Prostate gland (tissue), 2 donors: ENCODE measurements around the gene AP4S1. TPM values are rescaled to one million over a fixed set of nuclear protein-coding genes. Genes with fewer than 3 reads are reported as not detected.

Source experiments
- DNase-seq: peaks from one replicate; pipeline ENCODE4 v3.0.0-alpha.2; 2019; ENCODE audit warnings: low spot score
- H3K27ac ChIP-seq, 2 donors: fragments of 200-600 bp; sonication (generic); 2 replicates each; pipeline ENCODE4 v1.5.1; 2017 to 2019
- H3K27me3 ChIP-seq: fragments of 200-600 bp; sonication (generic); replicated peaks from 2 replicates; pipeline ENCODE4 v1.5.1; 2019; ENCODE audit not compliant: insufficient read depth
- H3K36me3 ChIP-seq, 2 donors: fragments of 200-600 bp; sonication (generic); 1 replicate in 1 of 2; 2 replicates in 1 of 2; pipeline versions ENCODE4 v1.5.1 to v1.8.1; 2017 to 2019
- H3K4me1 ChIP-seq: fragments of 200-600 bp; sonication (generic); replicated peaks from 2 replicates; pipeline ENCODE4 v1.5.1; 2019
- H3K4me3 ChIP-seq, 2 donors: fragments of 200-600 bp; sonication (generic); 2 replicates each; pipeline ENCODE4 v1.5.1; 2017 to 2019
- H3K9me3 ChIP-seq: fragments of 200-600 bp; sonication (generic); 2 replicates; pipeline ENCODE4 v1.5.1; 2017
- POLR2A ChIP-seq: fragments of 450-650 bp; IDR thresholded peaks from one replicate; pipeline ENCODE4 v1.6.1; 2016; ENCODE audit warnings: antibody characterized with exemption, mild to moderate bottlenecking
- POLR2AphosphoS5 ChIP-seq: sonication (generic); formaldehyde crosslinking; IDR thresholded peaks from one replicate; pipeline ENCODE4 v1.6.1; 2017; ENCODE audit warnings: antibody characterized with exemption
- WGBS: methylation state at CpG from one replicate; pipeline ENCODE4 v1.1.5; 2018; 5-methylcytosine and 5-hydroxymethylcytosine counted together
- intact Hi-C: fragments of 100-400 bp; cut with DNase I; formaldehyde crosslinking; loops from one replicate; pipeline ENCODE4 v1.14.2; 2022
- total RNA-seq, 2 donors: library from RNA; depleted of rRNA; stranded (reverse); fragments of >200 nt; gene quantifications; one replicate each; pipeline ENCODE4 v1.1.0, GENCODE V29; 2016
- TF ChIP-seq, protein P1 (sequence below), 4 experiments: fragments of 200-600 bp in 2 of 4; fragments of 450-650 bp in 2 of 4; sonication (generic) in 2 of 4; IDR thresholded peaks; 1 replicate in 3 of 4; 2 replicates in 1 of 4; pipeline ENCODE4 v1.5.1; 2016 to 2019; ENCODE audit warnings: antibody characterized with exemption in 4 of 4, mild to moderate bottlenecking in 2 of 4, moderate library complexity in 2 of 4

AP4S1 gene
- total RNA-seq, 2 donors from 2014 or later: 6.1 to 9.8 TPM

DNA sequence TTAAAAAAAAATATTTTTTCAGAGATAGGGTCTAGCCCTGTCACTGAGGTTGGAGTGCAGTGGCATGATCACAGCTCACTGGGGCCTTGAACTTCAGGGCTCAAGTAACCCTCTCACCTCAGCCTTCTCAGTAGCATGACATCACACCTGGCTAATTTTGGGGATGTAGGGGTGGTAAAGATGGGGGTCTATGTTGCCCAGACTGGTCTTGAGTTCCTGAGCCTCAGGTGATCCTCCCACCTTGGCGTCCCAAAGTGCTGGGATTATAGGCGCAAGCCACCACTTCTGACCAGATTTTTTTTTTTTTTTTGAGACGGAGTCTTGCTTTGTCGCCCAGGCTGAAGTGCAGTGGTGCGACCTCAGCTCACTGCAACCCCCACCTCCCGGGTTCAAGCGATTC, 101.2 kb downstream of the AP4S1 start:
- TF ChIP-seq, protein P1, sequence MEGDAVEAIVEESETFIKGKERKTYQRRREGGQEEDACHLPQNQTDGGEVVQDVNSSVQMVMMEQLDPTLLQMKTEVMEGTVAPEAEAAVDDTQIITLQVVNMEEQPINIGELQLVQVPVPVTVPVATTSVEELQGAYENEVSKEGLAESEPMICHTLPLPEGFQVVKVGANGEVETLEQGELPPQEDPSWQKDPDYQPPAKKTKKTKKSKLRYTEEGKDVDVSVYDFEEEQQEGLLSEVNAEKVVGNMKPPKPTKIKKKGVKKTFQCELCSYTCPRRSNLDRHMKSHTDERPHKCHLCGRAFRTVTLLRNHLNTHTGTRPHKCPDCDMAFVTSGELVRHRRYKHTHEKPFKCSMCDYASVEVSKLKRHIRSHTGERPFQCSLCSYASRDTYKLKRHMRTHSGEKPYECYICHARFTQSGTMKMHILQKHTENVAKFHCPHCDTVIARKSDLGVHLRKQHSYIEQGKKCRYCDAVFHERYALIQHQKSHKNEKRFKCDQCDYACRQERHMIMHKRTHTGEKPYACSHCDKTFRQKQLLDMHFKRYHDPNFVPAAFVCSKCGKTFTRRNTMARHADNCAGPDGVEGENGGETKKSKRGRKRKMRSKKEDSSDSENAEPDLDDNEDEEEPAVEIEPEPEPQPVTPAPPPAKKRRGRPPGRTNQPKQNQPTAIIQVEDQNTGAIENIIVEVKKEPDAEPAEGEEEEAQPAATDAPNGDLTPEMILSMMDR (IDR thresholded peaks at IDR 0.05): no peak
- no peak for TF ChIP-seq POLR2AphosphoS5
- TF ChIP-seq POLR2A: no peak
- Histone ChIP-seq H3K27ac (no peak overlapping the region), H3K4me3 (no peak overlapping the region), H3K4me1 (no peaks in the 10 kb centered on the region), H3K27me3 (no peaks in the 10 kb centered on the region), H3K9me3 (no peaks in the 10 kb centered on the region), H3K36me3 (no peaks in the 10 kb centered on the region)
- WGBS: 95% methylated on average over 7 of the region's 7 CpGs
- no peak for DNase-seq
- intact Hi-C loops: no loop called here

- H3K36me3 ChIP-seq: no peaks in the 10 kb centered on the region
- no peak overlapping the region for H3K4me3 ChIP-seq
- H3K9me3 ChIP-seq: no peaks in the 10 kb centered on the region
- no peaks in the 10 kb centered on the region for H3K27me3 ChIP-seq
- H3K27ac ChIP-seq: no peak overlapping the region
- H3K4me1 ChIP-seq: no peaks in the 10 kb centered on the region
- TF ChIP-seq POLR2A: no peak
- TF ChIP-seq, protein P1 (IDR thresholded peaks at IDR 0.05): no peak
- TF ChIP-seq POLR2AphosphoS5: no peak
- intact Hi-C loops: no loop called here
- no peak for DNase-seq
These were observed 102.2 kb downstream of the AP4S1 start for GRCh38 chr14:31127690-31128089.

GRCh38 chr14:31128601-31129526, 103.4 kb downstream of the AP4S1 start:
- DNase-seq: no peak
- Histone ChIP-seq H3K36me3 (peaks cover 0 to 5% of the 10 kb centered on the region in 2 donors), H3K4me1 (no peaks in the 10 kb centered on the region), H3K4me3 (no peak overlapping the region), H3K27me3 (no peaks in the 10 kb centered on the region), H3K9me3 (no peaks in the 10 kb centered on the region), H3K27ac (no peak overlapping the region)
- no peak for TF ChIP-seq POLR2A
- no peak for TF ChIP-seq POLR2AphosphoS5
- TF ChIP-seq, protein P1 (IDR thresholded peaks at IDR 0.05): no peak
- 92% methylated on average over 18 of the region's 18 CpGs for WGBS
- intact Hi-C loops: no loop called here

DNA sequence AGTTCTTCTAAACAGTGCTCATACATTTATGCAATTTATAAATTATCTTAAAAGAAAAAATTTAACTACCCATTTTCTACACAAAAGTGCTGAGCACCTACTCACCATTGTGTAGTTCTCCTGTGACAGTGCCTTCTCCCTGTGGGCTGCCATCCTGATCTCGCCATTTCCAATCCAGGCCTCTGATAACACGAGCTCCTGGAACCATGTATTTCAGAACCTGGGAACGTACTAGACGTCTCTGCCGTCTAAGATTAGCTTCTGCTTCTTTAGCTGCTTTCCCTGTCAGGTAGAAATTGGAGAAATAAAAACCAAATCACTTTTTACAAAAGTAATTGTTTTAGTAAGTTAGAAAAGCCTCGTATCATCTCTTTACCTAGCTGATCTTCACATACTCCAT, 107.7 kb downstream of the AP4S1 start:
- Histone ChIP-seq H3K27ac (no peak overlapping the region), H3K27me3 (no peaks in the 10 kb centered on the region), H3K4me1 (no peaks in the 10 kb centered on the region), H3K9me3 (no peaks in the 10 kb centered on the region), H3K36me3 (peaks cover 0 to 5% of the 10 kb centered on the region in 2 donors), H3K4me3 (no peak overlapping the region)
- WGBS: 86% methylated on average over 6 of the region's 6 CpGs
- TF ChIP-seq POLR2AphosphoS5: no peak
- no peak for TF ChIP-seq POLR2A
- TF ChIP-seq, protein P1 (IDR thresholded peaks at IDR 0.05): no peak
- no peak for DNase-seq
- intact Hi-C loops: no loop called here
